Fibroblast of peridontal ligament (primary cell): ENCODE measurements around the gene CTNND1.
"Not testable (repeated sequence)": the region's sequence is repeated elsewhere in the genome, so short reads cannot be mapped to it uniquely, and the experiment has no call there.

Source experiments
- DNase-seq: peaks from one replicate; pipeline ENCODE4 v3.0.0-alpha.2; 2010; ENCODE audit errors: extremely low read depth

Gene CTNND1

GRCh38 chr11:57791321-57792059, 29.9 kb downstream of the CTNND1 start:
- DNase-seq: no peak

GRCh38 chr11:57792060-57792541, 30.5 kb downstream of the CTNND1 start:
- peak; percentile 27 for DNase-seq

DNA sequence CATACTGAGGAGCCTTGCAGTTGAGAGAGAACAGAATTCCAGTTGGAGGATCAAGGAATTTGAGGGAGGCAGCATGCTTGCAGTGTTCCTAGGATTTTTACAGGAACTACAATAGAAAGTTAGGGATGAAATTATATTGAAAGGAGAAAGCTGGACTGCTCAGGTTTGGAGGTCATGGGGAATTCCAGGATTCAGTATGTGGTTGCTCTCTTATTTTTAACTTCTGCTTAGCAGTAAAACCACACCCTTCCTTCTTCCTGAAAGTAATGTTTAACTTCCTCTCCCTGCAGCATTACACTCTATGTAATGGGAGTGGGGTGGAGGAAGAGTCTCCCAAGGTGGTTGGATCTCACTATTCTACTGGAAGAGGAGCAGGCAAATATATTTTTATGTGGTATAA, 31.3 kb downstream of the CTNND1 start:
- DNase-seq: no peak

DNA sequence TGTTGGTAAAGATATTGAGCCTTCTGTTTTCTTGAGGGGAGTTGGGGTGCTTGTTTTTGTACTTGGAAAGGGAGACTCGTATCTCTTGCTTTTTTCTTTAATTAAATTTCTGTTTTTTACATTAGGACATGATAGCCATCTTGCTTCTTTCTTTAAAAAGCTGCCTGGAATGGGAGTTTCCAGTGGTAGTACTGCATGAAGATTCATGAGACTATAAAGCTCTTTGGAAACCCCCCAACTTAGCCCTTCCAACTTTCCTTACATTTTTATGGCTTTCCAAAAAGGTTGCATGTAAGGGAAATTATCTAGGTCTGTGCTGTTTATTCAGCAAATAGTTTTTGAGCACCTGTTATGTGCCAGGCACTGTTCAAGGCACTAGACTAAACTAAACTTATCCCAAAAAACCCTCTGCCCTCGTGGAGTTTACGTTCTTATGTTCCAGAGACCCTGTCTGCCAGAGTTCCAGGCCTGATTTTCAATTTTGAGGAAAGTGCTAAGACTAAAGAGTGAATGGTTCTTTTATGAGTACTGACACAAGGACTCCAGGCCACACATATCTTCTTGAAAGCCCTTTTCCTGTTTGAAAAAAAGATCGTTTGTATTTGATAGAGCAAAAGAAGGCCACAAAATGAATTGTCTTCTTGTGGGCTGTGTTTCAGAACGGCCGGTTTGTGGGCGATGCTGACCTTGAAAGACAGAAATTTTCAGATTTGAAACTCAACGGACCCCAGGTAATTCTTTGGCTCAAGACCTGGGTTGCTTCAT, 31.9 kb downstream of the CTNND1 start:
- DNase-seq: no peak

- DNase-seq: peak; percentile 80
Measured at GRCh38 chr11:57798905-57799559, 37.4 kb downstream of the CTNND1 start.

DNA sequence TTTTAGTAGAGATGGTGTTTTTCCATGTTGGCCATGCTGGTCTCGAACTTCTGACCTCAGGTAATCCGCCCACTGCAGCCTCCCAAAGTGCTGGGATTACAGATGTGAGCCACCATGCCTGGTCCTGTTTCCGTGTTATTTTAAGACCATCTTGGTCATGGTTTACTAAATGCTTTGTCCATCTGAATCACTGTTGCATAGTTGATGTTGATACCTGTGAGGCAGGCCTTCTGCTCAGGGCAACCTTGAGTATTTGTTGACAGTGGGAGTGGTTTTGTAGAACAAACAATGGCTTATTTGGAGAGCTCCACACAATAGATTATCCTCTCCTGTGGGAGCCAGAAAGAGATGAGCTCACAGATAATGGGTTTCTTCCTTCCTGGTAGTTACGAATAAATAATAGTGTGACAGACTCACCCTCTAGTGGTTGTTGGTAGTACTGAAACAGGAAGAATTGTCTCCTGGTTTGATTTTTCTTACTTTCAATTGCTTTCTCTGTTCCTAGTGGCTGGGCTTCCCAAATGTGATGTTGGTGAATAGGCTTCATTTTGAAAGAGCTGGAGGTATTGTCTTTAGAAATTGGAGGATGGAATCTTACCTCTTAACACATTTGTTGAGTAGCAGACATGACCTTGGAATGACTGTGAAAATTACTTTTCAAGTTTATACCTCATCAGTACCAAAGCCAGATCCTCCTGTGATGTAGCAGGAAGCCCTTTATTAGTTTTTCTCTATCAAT, 39.0 kb downstream of the CTNND1 start:
- peak; percentile 87 for DNase-seq

- DNase-seq: no peak
Measured at GRCh38 chr11:57801183-57801485, 39.5 kb downstream of the CTNND1 start.

- no peak for DNase-seq
Measured at GRCh38 chr11:57802411-57802810, 40.8 kb downstream of the CTNND1 start.

- no peak for DNase-seq
Measured at GRCh38 chr11:57804466-57804865, 42.9 kb downstream of the CTNND1 start.

GRCh38 chr11:57805780-57806179, 44.2 kb downstream of the CTNND1 start:
- DNase-seq: no peak

GRCh38 chr11:57812634-57813033, 51.0 kb downstream of the CTNND1 start:
- no peak for DNase-seq

DNA sequence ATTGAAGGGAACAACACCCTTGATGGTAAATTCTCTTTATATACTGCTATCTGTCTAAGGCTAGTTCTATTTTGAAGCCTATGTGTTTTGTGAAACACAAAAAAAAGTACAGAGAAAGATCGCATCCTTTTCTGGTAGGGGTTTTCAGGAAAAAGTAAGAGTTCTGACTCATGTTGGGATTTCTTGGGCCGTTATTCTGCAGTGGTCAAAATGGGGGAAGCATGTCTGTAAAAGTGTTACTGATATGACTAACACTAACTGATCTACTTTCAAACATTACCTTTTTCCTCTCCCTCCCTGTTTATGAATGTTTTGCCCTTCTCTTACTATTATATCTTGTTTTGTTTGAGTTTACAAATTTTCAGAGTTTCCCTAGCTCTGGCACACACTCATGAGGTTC, 53.9 kb downstream of the CTNND1 start:
- no peak for DNase-seq

- DNase-seq: no peak
Measured at GRCh38 chr11:57815877-57816276, 54.3 kb downstream of the CTNND1 start.

DNA sequence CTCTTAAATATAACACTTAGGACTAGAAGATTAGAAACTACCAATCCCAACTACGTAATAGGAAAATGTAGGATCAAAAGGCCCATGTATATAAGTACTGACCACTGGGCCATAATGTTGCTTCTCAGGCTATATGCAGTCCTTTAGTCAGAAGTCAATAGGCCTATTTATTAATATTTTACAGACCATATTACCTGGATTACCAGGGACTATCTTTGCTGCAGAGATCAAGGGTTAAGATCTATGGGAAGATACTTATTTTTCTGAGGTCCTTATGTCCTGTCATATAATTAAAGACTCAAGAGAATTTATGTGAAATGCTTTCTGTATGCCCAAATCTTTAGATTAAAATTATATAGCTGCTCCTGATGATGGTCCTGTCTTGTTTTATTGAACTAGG, 57.2 kb downstream of the CTNND1 start:
- DNase-seq: no peak

DNA sequence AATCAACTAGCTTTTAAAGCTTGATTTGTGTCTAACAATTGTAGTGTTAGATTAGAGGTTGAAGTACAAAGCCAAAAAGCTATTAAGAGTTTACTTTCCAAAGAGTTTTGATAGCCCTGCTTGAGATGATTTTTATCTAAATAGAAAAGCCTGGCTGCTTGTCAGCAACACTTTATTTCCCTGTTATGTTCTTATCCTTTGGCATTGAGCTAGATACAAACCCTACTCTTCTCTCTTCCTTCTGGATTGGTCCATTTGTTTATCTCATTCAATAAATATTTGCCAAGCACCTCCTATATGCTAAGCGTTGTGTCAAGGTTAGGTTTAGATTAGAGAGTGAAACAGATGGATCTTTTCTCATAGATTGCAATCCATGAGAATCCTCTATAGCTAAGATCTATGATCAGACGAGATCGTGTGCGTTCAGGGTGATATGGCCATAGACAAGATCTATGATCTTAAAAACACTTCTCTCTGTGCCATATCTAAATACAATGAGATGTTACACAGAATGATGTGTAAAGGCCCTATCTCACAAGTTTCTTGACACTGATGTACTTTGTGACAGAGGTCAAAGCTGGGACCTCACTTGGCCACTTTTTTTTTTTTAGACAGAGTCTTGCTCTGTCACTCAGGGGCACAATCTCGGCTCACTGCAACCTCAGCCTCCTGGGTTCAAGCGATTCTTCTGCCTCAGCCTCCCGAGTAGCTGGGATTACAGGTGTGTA, 57.8 kb downstream of the CTNND1 start:
- no peak for DNase-seq

GRCh38 chr11:57823859-57824258, 62.3 kb downstream of the CTNND1 start:
- DNase-seq: no peak

DNA sequence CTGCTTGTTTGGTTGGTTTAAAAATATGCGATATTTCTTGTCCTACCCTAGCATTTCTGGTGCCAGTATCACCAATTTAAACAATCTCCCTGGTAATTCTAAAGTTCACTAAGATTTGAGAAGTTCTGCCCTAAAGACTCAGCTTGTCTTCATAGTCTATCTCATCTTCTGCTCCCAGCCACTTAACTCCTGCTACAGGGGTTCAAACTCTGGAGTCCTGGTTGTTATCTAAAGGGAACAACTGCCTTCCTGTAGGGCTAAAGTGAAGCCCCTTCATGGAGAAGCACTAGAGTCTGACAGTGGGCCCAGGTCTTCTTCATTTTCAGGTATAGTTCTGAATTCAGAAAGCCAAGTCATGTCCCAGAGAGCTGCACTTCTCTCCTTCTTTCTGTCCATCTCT, 73.2 kb downstream of the CTNND1 start:
- no peak for DNase-seq

- not testable (repeated sequence) for DNase-seq
Measured at GRCh38 chr11:57838609-57839008, 77.0 kb downstream of the CTNND1 start.

GRCh38 chr11:57842873-57843272, 81.3 kb downstream of the CTNND1 start:
- no peak for DNase-seq

- no peak for DNase-seq
Measured at GRCh38 chr11:57867966-57868365, 106.4 kb downstream of the CTNND1 start.

- DNase-seq: no peak
Measured at GRCh38 chr11:57868491-57868890, 106.9 kb downstream of the CTNND1 start.
